AG04450 (cell line): ENCODE measurements around the gene KLC1. TPM values are rescaled to one million over a fixed set of nuclear protein-coding genes. Genes with fewer than 3 reads are reported as not detected.

Experiments used
- CTCF ChIA-PET: fragments of 300-600, 350-600 bp; formaldehyde crosslinking; extraction: SDS; loops from one replicate; lab custom pipeline; 2022; ENCODE audit warnings: antibody characterized with exemption, inconsistent platforms; lab: Charles Lee
- POLR2A ChIA-PET: fragments of 350-600 bp; formaldehyde crosslinking; extraction: SDS; loops from one replicate; lab custom pipeline; 2021; ENCODE audit warnings: antibody characterized with exemption, inconsistent platforms; lab: Yijun Ruan, JAX
- DNase-seq: peaks from one replicate; pipeline ENCODE4 v3.0.0-alpha.2; 2011; ENCODE audit warnings: low read depth, low spot score
- H3K27ac ChIP-seq: one replicate; pipeline ENCODE4 v1.5.1; 2012; ENCODE audit warnings: low read depth, low read length, control low read depth
- H3K27me3 ChIP-seq: one replicate; pipeline ENCODE4 v1.6.0; 2012; ENCODE audit warnings: low read length; ENCODE audit not compliant: control insufficient read depth, insufficient read depth
- H3K4me3 ChIP-seq: 2 replicates; pipeline ENCODE4 v1.5.1; 2011; ENCODE audit warnings: mild to moderate bottlenecking, low read depth, low read length, control low read depth
- H3K9me3 ChIP-seq: 2 replicates; pipeline ENCODE4 v1.5.1; 2012; ENCODE audit warnings: low read length; ENCODE audit not compliant: control insufficient read depth, insufficient read depth
- polyA plus RNA-seq: library from polyadenylated mRNA; depleted of rRNA; stranded (reverse); fragments of >200 nt; gene quantifications from 2 replicates; pipeline ENCODE4 v1.2.3, GENCODE V29; 2011
- TF ChIP-seq, protein P1 (sequence below): IDR thresholded peaks from 2 replicates; pipeline ENCODE4 v1.5.1; 2011; ENCODE audit warnings: low read depth, low read length, control low read depth, inconsistent platforms

Gene KLC1
- polyA plus RNA-seq, 1 experiment: 160 TPM

DNA sequence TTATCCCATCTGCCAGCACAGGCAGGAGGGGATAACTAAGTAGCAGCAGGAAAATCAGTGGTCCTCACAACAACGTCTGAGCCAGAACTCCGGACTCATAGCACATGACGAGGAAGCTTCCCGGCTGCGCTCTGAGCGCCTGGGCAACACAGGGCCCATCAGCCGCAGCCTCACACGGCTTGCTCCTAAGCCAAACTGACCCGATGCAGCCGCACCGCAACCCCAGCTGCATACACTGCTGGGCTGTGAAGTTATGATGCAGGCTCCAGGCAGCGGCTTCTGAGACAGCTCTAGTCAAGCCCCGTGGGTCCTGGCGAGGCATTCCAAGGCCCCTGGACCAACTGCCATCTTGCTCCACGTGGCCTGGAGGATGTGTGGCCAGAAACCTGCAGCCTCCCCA lies 114.7 kb downstream of the KLC1 start:
- DNase-seq: no peak
- CTCF ChIA-PET: no interaction called here
- Histone ChIP-seq H3K27me3 (no peaks in the 10 kb centered on the region), H3K9me3 (peaks cover 4% of the 10 kb centered on the region; the same call in 1 of the 2 replicates), H3K4me3 (no peak overlapping the region), H3K27ac (no peak overlapping the region)
- TF ChIP-seq, protein P1, sequence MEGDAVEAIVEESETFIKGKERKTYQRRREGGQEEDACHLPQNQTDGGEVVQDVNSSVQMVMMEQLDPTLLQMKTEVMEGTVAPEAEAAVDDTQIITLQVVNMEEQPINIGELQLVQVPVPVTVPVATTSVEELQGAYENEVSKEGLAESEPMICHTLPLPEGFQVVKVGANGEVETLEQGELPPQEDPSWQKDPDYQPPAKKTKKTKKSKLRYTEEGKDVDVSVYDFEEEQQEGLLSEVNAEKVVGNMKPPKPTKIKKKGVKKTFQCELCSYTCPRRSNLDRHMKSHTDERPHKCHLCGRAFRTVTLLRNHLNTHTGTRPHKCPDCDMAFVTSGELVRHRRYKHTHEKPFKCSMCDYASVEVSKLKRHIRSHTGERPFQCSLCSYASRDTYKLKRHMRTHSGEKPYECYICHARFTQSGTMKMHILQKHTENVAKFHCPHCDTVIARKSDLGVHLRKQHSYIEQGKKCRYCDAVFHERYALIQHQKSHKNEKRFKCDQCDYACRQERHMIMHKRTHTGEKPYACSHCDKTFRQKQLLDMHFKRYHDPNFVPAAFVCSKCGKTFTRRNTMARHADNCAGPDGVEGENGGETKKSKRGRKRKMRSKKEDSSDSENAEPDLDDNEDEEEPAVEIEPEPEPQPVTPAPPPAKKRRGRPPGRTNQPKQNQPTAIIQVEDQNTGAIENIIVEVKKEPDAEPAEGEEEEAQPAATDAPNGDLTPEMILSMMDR: no peak
- POLR2A ChIA-PET: no interaction called here

- ChIA-PET POLR2A (no interaction called here), CTCF (interaction anchor here (0.5 kb wide), 1 partner anchor 156 kb away, joined by 3 read pairs; no protein-coding TSS in a partner anchor)
- H3K9me3 ChIP-seq: peaks cover 4% of the 10 kb centered on the region; the same call in 1 of the 2 replicates
- DNase-seq: no peak
- TF ChIP-seq, protein P1: no peak
- no peak overlapping the region for H3K27ac ChIP-seq
- H3K4me3 ChIP-seq: no peak overlapping the region
- no peaks in the 10 kb centered on the region for H3K27me3 ChIP-seq
These were observed 115.8 kb downstream of the KLC1 start for GRCh38 chr14:103744621-103745395.

DNA sequence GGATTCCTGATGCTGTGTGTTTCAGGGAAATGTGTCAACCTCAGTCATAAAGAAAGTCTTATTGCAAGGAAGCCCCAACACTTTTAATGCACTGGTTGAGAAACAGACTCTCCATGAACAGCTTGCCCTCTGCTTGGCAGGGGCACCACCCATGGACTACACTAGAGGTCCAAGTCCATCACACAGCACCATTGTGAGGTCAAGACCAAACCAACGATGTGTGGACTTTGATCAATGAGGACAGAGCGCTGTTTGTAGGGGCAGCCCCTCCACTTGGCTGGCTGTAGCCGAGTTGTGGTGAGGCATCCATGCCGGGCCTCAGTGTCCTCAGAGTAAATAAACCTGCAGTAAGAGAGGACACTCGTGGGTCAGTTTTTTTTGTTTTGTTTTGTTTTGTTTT lies 116.4 kb downstream of the KLC1 start:
- no peak for DNase-seq
- H3K27ac ChIP-seq: no peak overlapping the region
- no peaks in the 10 kb centered on the region for H3K27me3 ChIP-seq
- TF ChIP-seq, protein P1: no peak
- H3K9me3 ChIP-seq: no peaks in the 10 kb centered on the region; the same call in 1 of the 2 replicates
- ChIA-PET CTCF (no interaction called here), POLR2A (no interaction called here)
- H3K4me3 ChIP-seq: no peak overlapping the region

GRCh38 chr14:103746701-103747100 lies 117.7 kb downstream of the KLC1 start:
- TF ChIP-seq, protein P1: no peak
- Histone ChIP-seq H3K27ac (no peak overlapping the region), H3K9me3 (no peaks in the 10 kb centered on the region; the same call in 1 of the 2 replicates), H3K4me3 (no peak overlapping the region), H3K27me3 (no peaks in the 10 kb centered on the region)
- no peak for DNase-seq
- CTCF ChIA-PET: interaction anchor here (0.6 kb wide), 1 partner anchor 175 kb away, joined by 4 read pairs; no protein-coding TSS in a partner anchor
- POLR2A ChIA-PET: no interaction called here

- DNase-seq: no peak
- H3K9me3 ChIP-seq: no peaks in the 10 kb centered on the region
- no peak overlapping the region for H3K4me3 ChIP-seq
- TF ChIP-seq, protein P1: no peak
- H3K27me3 ChIP-seq: no peaks in the 10 kb centered on the region
- ChIA-PET CTCF (no interaction called here), POLR2A (interaction anchor here (0.6 kb wide), 1 partner anchor 299 kb away, joined by 3 read pairs; no protein-coding TSS in a partner anchor)
- no peak overlapping the region for H3K27ac ChIP-seq
These were observed 119.5 kb downstream of the KLC1 start for GRCh38 chr14:103748534-103748857.
